GM23338 (cell line): ENCODE measurements around the gene C1QTNF7.

ENCODE experiments used
- CREB1 ChIP-seq: fragments of 250-450 bp; sonication (Bioruptor Pico); IDR thresholded peaks from 2 replicates; pipeline ENCODE4 v1.5.0; 2020; ENCODE audit warnings: low read depth, mild to moderate bottlenecking, moderate library complexity
- EZH2 ChIP-seq: fragments of 200-600 bp; sonication (generic); IDR thresholded peaks from one replicate; pipeline ENCODE4 v1.8.0; 2017; ENCODE audit warnings: antibody characterized with exemption, mild to moderate bottlenecking, low read depth; ENCODE audit not compliant: unreplicated experiment
- EZH2phosphoT487 ChIP-seq: fragments of 200-600 bp; sonication (generic); IDR thresholded peaks from one replicate; pipeline ENCODE4 v1.8.1; 2018; ENCODE audit warnings: antibody characterized with exemption; ENCODE audit not compliant: unreplicated experiment
- JUNB ChIP-seq: IDR thresholded peaks from one replicate; pipeline ENCODE4 v1.6.1; 2016; ENCODE audit warnings: antibody characterized with exemption; ENCODE audit not compliant: unreplicated experiment
- POLR2AphosphoS5 ChIP-seq: IDR thresholded peaks from 2 replicates; pipeline ENCODE4 v1.6.1; 2016; ENCODE audit warnings: antibody characterized with exemption, low read depth
- REST ChIP-seq: IDR thresholded peaks from one replicate; pipeline ENCODE4 v1.6.1; 2018; ENCODE audit warnings: antibody characterized with exemption; ENCODE audit not compliant: unreplicated experiment
- ZNF331 ChIP-seq: fragments of 250-450 bp; sonication (Bioruptor Pico); IDR thresholded peaks from 2 replicates; pipeline ENCODE4 v1.5.0; 2020; ENCODE audit warnings: low read depth, mild to moderate bottlenecking, moderate library complexity
- TF ChIP-seq, protein P1 (sequence below), 2 experiments: fragments of 200-600 bp in 1 of 2; sonication (generic) in 1 of 2; conservative IDR thresholded peaks; 2 replicates each; pipeline versions ENCODE4 v1.5.1 to v1.6.1; 2016 to 2017; ENCODE audit warnings: antibody characterized with exemption in 2 of 2, low read depth in 2 of 2, mild to moderate bottlenecking in 2 of 2, moderate library complexity in 1 of 2

- TF ChIP-seq, protein P1, sequence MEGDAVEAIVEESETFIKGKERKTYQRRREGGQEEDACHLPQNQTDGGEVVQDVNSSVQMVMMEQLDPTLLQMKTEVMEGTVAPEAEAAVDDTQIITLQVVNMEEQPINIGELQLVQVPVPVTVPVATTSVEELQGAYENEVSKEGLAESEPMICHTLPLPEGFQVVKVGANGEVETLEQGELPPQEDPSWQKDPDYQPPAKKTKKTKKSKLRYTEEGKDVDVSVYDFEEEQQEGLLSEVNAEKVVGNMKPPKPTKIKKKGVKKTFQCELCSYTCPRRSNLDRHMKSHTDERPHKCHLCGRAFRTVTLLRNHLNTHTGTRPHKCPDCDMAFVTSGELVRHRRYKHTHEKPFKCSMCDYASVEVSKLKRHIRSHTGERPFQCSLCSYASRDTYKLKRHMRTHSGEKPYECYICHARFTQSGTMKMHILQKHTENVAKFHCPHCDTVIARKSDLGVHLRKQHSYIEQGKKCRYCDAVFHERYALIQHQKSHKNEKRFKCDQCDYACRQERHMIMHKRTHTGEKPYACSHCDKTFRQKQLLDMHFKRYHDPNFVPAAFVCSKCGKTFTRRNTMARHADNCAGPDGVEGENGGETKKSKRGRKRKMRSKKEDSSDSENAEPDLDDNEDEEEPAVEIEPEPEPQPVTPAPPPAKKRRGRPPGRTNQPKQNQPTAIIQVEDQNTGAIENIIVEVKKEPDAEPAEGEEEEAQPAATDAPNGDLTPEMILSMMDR (conservative IDR thresholded peaks at IDR 0.05; ENCODE audit: low read depth in 2 of 2) = peak; percentile 70 to 84
- TF ChIP-seq EZH2 = no peak
- no peak for TF ChIP-seq EZH2phosphoT487
- no peak for TF ChIP-seq JUNB
- no peak for TF ChIP-seq POLR2AphosphoS5
- TF ChIP-seq REST = no peak
- TF ChIP-seq CREB1 (CRISPR knock-in tag) = no peak
- no peak for TF ChIP-seq ZNF331 (CRISPR knock-in tag)
These were observed 29.8 kb downstream of the C1QTNF7 start for GRCh38 chr4:15457406-15458201.
